GM19463 (cell line): ENCODE results near the gene FRMD4A.
"Not testable (repeated sequence)": the region's sequence is repeated elsewhere in the genome, so short reads cannot be mapped to it uniquely, and the experiment has no call there.

Experiments
- ATAC-seq: cut with Tn5 transposase; IDR thresholded peaks from one replicate; pipeline ENCODE4 v1.9.1; 2021; ENCODE audit warnings: mild to moderate bottlenecking, moderate library complexity; ENCODE audit not compliant: unreplicated experiment

The FRMD4A gene

DNA sequence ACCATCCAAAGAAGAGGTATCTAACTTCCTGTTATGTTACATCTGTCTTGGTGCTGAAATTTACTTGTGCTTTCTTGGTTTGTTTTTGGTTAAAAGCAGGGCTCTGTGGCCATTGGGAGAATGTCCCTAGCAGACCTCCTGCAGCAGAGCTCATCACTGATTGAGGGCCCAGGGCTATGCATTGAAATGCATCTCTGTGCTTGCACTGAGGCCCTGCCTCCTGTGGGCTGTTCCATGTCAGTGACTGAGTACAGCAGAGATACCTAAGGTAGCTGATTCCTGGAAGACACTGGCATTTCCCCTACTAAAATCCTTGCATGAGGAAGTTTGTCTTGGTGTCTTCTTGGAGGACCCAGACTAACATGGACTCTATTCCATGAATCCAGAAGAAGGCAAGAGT lies 213.9 kb downstream of the FRMD4A start:
- no peak for ATAC-seq

DNA sequence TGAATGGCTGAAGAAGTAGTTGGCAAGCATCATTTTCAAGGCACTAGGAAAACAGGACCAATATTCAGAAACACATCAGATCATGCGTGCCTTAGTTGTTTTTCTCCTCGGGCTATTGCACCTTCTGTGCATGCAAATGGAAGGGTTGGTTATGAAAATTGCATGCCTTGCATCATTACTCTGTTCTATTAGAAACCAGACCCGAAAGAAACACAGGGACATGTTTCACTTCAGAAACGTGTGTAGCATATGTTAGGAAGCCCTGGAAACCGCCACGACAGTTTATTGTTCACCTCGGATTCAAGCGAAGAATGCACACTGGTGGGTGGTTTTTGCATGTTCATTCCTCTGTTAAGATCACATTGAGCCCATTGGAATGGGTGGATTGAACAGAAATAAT lies 214.7 kb downstream of the FRMD4A start:
- ATAC-seq, result no peak

DNA sequence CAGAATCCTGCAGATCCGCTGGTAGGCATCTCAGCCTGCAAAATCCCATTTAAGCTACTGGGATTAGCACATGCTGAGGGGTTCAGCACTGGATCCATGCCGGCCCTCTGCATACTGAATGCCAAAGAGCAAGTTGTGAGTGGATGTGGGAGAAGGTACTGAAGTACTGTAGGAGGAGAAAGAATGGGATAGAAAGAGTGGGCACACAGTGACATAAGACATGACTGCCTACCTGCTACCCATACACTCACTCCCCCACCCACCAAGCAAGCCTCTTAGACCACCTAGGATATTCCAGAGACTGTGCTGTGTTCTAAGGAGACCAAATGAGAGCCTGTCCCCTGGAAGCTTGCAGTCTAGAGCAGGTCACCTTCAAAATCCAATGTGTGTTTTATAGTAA lies 215.9 kb downstream of the FRMD4A start:
- no peak for ATAC-seq

DNA sequence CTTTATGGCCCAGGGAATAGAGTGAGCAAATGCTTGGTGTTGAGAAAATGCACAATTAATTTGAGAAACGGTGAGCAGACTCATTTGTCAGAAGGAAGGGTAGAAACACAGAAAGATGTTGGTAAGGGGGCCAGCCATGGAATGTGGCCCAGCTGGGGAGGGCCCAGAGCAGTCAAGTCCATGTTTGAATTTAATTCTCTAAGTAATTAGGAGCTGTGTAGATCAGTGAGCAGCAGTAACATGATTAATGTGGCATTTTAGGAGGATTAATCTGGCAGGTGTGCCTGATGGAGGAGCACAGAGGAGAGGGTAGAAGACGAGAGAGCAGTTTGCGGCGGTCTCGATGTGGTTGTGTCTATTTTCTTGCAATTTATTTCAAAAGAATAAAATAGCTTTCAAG lies 218.7 kb downstream of the FRMD4A start:
- ATAC-seq, result no peak

DNA sequence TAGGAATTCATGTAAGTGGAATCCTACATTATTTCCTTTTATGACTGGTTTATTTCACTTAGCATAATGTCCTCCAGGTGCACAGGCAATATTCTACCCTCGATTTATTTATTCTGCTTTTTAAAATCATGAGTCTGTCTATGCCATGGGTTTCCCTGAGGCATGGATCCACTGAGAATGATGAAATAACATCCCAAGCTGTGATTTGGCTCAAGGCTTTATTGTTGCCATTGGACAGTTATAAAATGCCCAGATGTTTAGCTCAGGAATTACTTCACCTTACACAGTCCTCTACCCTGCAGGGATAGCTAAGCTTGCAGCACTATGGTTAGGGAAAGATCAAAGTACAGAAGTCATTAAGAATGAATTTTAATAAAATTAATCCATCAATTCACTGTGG lies 219.5 kb downstream of the FRMD4A start:
- ATAC-seq, result no peak

DNA sequence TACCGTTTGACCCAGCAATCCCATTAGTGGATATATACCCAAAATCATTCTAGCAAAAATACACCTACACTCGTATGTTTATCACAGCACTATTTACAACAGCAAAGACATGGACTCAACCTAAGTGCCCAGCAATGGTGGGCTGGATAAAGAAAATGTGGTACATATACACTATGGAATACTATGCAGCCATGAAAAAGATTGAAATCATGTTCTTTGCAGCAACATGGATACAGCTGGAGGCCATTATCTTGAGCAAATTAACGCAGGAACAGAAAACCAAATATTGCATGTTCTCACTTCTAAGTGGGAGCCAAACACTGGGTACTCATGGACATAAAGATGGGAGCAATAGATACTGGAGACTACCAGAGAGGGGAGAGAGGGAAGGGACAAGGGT lies 223.9 kb downstream of the FRMD4A start:
- no peak for ATAC-seq

DNA sequence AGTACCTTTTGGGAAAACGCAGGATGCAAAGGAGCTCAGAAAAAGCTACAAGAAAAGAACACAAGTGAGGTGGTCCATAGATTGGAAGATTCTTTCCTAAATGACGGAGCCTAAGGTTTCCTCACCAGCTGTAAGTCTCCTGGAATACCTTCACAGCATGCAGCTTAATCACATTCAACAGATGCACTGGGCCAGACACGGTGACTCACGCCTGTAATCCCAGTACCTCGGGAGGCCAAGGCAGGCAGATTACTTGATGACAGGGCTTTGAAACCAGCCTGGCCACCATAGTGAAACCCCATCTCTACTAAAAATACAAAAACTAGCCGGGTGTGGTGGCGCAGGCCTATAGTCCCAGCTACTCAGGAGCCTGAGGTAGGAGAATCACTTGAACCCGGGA lies 228.7 kb downstream of the FRMD4A start:
- ATAC-seq, result no peak

DNA sequence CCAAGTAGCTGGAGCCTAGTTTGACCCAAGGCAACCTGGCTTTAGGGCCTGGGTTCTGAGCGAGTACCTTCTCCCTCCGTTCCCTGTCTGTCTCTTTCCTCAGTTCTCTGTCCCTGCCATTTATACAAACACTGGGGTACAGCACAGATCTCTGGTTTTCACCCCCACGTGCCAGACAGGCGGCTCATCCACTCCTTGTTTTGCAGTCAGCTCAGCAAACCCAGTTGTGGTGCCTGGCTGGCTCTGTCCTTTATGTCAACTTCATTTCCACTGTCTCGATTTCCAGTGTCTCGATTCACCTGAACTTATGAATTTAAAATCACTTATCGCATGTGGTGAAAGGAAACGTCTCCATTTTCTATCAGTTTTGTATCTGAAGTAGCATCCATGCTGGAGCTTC lies 230.8 kb downstream of the FRMD4A start:
- no peak for ATAC-seq

DNA sequence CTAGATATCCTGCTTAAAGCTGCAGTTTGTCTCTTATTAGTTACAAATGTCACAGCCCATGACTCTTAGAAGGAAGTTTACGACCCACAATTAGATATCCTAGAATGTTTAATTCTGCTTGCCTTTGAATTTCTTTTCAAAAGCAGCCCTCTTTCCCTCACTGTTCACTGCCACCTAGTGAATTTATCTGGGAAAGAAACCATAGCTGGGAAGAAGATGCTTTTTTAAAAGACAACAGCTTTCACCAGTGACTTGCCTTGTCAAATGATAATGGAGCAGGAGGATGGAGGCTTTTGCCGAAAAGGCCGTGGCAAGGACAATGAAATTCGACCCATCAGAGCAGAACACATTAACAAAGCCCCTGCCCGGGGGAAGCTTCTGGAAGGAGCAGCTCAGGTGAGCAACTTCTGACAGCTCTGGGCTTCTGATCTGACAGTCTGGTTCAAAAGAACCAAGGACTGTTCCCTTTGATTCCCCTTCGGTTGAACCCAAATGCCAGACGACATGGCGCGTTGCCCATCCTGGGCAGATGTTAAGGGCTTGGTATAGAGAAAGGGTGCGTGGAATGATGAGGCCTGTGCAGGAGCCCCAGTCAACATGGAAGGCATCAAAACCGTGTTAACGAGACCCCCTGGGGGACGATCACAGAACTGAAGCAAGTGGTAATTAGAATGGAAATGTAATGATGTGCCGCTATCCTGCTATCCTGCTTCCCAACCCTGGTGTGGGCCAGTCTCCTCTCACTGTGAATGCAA lies 236.8 kb downstream of the FRMD4A start:
- ATAC-seq, result no peak

DNA sequence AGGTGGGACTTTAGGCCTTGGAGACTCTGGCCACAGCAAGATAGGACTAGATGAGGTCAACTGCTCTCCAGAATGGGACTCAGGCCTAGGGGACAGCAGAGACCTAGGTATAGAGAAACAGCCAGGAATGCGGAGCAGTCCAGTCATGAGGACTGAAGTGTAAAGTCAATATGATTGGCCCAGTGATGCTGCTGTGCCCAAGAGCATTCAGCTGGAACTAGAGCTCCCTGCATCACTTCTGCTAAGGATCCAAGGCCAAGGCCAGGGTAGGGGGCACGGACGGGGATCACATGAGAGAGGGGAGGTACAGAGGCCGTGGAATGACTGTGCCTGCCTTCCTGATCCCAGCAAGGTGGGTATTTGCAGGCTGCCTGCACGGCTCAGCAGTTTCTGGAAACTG lies 237.9 kb downstream of the FRMD4A start:
- no peak for ATAC-seq

DNA sequence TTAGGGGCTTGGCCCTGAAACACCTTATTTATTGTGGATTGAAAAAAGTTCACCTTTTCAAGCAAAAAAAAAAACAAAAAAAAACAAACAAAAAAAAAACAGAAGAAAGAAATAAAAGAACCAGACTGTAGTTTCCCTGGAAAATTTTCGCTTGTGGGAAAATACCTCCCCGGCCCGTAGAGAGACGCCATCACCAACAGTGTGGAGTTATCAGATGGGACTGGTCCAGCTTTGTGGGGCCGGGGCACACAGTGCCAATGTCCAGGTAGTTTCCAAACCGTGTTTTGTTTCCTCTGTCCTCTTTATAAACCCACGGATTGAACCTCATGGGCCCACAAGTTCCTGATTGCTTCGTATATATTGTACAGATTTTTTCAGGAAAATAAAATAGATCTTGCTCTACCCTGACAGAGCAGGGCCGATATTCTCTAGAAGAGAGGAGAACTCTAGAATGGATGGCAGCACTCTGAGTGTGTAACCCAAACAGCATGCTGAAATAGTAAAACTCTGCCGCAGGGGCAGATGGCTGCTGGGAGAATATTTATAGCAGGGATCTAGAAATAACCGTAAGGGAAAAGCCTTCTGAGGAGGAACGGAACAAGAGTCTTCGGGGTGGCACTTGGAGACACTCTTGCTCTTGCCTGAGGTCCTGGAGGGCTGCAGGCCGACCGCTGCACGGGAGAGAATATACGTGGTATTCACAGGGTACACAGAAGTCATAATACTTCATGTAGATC lies 241.0 kb downstream of the FRMD4A start:
- no peak for ATAC-seq

DNA sequence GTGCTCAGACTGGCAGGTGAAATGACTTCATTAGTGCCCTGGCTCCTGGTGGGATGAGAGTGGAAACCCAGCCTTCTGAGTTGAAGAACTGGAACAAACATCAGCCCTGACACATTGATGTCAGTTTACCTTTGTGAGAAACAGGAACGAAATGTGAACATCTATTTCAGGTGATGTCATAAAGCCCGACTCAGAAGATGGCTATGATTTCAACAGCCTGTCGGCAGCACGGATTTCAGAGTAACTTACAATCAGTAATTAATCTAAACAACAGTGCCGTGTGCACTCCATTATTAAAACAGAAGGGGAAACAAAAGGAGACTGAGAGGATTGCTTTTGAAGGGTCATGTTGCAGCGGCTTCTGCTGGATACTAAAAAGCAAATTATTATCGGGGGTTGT lies 243.2 kb downstream of the FRMD4A start:
- ATAC-seq, result no peak

DNA sequence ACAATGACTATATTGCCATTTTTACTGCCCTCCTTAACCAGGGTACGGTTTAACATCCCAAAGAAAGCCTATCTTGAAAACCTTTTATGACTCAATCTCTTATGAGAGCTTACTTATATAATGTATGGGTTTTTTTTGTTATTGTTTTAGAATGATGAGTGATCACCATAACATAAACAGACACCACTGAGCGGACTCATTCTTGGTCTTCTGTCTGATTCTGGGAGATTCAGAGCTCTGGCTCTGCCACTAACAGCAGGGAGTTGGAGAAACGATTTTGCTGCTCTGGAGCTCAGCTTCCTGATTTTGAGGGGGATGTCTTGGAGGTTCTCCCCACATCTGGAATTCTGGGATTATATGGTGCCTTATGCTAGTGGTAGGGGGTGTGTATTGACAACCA lies 244.1 kb downstream of the FRMD4A start:
- ATAC-seq, result no peak

DNA sequence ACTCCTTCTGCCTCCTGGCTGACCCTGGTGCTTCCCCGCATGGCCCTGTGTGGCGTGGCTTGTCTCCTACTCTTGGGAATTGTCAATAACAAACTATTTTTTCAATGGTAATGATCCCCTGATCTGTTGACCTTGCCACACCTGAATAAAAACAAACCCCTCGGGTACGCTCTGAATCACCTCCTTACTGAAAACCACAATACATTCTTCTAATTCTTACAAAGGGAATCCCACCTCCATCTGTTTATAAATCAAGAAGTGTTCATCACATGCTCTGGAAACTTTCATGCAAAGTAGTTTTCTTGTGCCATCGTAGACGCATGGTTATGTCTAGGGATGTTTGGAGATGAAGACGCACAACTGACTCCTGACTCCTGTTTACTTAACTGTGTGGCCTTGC lies 245.8 kb downstream of the FRMD4A start:
- ATAC-seq, result no peak

DNA sequence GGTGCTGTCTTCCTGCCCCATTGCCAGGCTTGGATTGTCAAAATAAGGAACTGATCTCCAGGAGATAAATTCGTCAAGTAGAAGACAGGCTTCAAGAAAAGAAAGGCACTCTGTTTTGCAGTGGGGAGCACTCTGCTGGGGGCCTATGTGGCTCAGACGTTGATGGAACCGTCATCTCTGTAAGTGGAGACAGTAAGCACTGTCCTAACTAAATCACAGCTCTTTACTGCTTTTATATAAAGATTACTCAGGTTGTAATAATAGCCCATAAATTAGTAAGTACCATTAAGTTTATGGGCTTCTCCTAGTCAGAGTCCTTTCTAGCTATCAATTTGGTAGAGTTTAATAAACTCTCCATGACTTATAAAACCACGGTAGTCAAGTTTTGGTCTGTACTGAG lies 249.9 kb downstream of the FRMD4A start:
- ATAC-seq, result no peak

DNA sequence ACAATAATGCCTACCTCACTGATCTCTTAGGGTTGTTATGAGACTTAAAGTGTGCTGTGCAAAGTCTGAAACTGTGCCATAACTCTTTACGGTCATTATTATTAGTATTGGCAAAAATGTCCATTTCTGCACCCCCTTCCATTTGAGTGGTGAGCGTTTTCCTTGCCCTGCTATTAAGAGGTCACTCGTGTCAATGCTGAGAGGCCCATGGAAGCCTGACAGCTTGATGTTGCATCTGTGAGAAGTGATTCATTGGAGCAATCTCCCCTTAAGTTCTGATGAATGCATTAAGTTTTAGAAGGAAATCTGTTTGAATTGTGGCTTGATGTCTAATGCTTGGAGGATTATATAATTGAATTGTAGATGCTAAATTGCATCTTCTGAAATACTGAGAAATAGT lies 253.3 kb downstream of the FRMD4A start:
- no peak for ATAC-seq

DNA sequence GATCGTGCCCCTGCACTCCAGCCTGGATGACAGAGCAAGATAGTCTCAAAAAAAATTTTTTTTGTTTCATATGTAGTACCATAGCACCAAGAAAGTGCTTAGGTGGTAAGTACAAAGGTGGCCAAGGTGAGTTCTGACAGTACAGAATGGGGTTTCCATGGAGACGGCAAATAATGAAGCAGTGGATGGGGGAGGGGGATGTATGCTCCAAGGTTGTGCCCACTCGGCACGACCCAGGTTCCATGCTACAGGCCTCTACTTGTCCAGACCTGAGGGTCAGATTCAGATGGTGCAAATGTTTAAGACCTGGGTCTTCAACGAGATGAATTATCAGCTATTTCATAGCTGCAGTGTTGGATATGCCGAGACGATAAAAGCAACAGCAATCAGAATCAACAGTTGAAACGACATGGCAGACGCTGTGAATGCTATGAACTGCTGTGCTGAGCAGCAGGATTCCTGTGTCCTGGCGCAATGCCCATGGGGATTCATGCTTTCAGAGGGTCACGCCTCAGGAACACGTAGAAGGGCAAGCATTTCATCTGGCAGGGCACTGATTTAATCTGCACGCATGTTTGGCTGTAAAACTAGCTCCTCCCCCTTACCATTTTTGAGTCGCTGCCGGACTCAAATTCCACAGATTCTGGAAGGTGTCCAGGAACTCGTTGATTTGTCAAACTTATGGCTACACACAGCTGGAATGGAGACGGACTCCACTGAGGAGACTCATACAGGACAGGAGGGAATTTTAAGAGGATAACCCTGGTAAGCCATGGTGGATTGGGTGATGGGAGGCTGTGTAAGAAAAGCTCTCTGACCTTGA lies 256.5 kb downstream of the FRMD4A start:
- ATAC-seq, result no peak

DNA sequence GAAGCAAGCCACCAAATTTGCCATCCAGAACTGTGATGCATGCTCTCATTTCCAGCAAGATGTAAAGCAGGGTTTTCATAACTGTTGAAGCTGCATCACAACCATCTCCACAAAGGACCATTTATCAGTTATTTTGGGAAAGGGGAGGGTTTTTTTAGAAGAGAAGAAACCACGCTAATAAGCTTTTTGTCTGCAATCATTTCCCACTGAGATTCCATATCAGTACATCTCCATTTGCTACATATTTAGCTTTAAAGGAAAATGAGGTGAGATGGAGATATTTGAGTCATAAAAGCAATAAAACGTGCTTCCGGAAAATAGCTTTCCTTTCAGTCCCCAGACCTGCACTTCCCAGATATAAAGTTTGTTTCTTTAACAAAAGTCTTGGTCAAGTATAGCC lies 258.2 kb downstream of the FRMD4A start:
- no peak for ATAC-seq

DNA sequence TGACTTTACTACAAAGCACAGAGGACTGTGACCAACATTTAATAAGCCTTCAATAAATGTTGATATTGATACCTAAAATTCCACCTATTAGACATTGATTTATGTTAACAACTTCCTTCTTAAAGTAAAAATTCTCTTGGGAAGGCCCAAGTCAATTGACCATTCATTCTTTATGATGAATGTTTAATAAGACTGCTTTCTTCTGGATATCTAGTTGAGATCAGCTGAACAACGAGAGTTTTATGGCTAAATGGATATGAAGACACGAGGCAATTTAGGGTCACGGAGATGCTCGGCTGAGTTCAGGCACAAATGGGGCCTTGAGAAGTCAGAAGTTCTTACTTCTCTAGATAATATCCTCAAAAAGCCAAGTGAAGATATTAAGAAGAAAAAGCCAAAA lies 258.8 kb downstream of the FRMD4A start:
- no peak for ATAC-seq

DNA sequence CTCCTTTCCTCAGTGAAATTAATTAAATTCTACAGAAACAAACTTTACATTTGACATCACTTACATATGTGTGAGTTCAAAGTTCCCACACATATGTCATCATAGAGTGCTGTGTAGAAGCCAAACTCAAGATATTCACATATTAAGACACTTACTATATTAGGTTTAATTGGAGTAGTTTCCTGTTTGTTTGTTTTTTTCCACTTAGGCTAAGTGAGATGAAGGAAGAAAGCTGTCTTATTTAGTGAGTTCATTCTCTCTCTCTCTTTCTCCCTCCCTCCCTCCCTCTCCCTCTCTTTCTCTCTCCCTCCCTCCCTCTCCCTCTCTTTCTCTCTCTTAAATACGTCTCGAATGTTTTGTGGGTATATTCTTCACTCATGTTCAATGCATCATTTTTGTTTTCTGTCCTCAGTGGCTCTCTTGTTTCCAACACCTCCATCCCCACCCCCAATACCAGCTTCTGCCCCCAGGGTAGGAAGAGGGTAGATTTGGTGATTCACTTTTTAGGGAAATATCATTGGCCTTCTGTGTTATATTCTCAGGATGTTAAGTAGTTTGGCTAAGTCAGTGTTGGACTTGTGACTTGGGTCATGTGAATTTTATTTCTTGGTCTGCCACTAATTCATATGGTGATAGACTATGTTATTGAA lies 262.0 kb downstream of the FRMD4A start:
- ATAC-seq, result no peak

DNA sequence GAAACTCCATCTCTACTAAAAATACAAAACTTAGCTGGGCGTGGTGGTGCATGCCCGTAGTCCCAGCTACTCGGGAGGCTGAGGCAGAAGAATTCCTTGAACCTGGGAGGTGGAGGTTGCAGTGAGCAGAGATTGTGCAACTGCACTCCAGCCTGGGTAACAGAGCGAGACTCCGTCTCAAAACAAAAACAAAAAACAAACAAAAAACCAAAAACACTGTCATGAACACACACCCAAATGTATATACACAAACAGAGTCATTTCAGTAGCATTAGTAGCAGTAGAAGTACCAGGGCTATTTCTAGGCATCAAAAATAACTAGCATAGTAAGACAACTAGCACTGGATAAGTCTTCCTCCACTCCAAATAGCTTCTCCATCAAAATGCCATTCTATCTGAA lies 263.1 kb downstream of the FRMD4A start:
- not testable (repeated sequence) for ATAC-seq
